Right lobe of liver (tissue), 4 donors: ENCODE measurements around the gene STAT4.

ENCODE experiments used
- POLR2A ChIP-seq: fragments of 450-650 bp; IDR thresholded peaks from one replicate; pipeline ENCODE4 v1.6.1; 2017; ENCODE audit warnings: antibody characterized with exemption, mild to moderate bottlenecking
- TF ChIP-seq, protein P1 (sequence below), 4 donors: fragments of 200-600 bp in 3 of 4; fragments of 450-650 bp in 1 of 4; IDR thresholded peaks; one replicate each; pipeline versions ENCODE4 v1.5.1 to v1.8.0; 2016 to 2022; ENCODE audit warnings: antibody characterized with exemption in 4 of 4, mild to moderate bottlenecking in 2 of 4
- donor health status: DM: no; HTN: no; CAD: no.
- donor health status: DM: no; HTN: no; CAD: no.
- donor health status: DM: no; HTN: yes; CAD: no.

DNA sequence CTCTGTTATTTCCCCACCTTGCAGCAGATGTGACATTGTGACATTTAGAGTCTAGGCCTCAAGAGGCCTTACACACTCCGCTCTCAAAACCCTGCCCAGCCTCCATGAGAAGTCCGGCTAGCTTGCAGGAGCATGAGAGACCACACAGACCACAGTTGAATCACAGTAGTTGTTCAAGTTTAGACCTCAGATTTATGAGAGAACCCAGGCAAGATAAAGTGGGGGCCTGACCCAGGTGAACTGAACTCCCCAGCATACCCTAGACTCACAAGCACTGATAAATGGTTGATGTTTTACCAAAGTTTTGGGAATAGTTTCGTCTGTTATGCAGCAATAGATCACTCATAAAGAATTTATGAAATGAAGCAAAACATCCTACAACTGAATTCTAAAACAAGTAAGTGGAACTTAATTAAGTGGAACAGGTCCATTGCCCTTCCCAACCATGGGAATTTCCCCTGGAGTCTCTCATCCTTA is 132.1 kb downstream of the STAT4 start:
- TF ChIP-seq, protein P1, sequence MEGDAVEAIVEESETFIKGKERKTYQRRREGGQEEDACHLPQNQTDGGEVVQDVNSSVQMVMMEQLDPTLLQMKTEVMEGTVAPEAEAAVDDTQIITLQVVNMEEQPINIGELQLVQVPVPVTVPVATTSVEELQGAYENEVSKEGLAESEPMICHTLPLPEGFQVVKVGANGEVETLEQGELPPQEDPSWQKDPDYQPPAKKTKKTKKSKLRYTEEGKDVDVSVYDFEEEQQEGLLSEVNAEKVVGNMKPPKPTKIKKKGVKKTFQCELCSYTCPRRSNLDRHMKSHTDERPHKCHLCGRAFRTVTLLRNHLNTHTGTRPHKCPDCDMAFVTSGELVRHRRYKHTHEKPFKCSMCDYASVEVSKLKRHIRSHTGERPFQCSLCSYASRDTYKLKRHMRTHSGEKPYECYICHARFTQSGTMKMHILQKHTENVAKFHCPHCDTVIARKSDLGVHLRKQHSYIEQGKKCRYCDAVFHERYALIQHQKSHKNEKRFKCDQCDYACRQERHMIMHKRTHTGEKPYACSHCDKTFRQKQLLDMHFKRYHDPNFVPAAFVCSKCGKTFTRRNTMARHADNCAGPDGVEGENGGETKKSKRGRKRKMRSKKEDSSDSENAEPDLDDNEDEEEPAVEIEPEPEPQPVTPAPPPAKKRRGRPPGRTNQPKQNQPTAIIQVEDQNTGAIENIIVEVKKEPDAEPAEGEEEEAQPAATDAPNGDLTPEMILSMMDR (IDR thresholded peaks at IDR 0.05): no peak
- TF ChIP-seq POLR2A: no peak
